IPS-18c (cell line): Measurements from ENCODE around the gene LCT.

Experiments used
- H3K4me3 ChIP-seq: 2 replicates; pipeline ENCODE4 v1.7.0; 2013; ENCODE audit warnings: low read depth, mild to moderate bottlenecking, low read length, moderate library complexity; ENCODE audit not compliant: insufficient read depth
- H3K9me3 ChIP-seq: one replicate; pipeline ENCODE4 v1.6.1; 2013; ENCODE audit warnings: mild to moderate bottlenecking, low read length, moderate library complexity; ENCODE audit not compliant: control insufficient read depth, insufficient read depth

Gene LCT

GRCh38 chr2:135783439-135783838 is 53.5 kb downstream of the LCT start:
- Histone ChIP-seq H3K9me3 (no peaks in the 10 kb centered on the region), H3K4me3 (no peak overlapping the region)

DNA sequence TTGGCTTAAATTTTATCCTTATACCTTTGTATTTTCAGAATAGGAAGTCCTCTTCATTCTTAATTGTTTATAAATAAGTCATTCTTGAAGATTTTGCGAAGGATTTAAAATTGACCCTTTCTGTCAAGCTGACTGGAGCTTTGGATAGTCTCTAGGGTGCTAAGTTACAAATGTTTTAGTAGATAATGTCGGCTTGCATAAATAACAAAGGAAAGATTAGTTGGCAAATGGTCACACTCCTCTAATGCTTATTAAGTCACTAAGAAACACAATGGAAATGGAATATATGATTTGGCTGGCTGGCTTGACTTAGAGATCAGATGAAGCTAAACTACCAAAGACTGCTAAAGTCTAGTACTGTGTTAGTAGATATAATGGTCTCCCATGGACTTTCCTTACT is 54.8 kb downstream of the LCT start:
- Histone ChIP-seq H3K4me3 (no peak overlapping the region), H3K9me3 (no peaks in the 10 kb centered on the region)

- Histone ChIP-seq H3K4me3 (no peak overlapping the region), H3K9me3 (no peaks in the 10 kb centered on the region)
Measured at GRCh38 chr2:135776367-135776766, 60.6 kb downstream of the LCT start.

DNA sequence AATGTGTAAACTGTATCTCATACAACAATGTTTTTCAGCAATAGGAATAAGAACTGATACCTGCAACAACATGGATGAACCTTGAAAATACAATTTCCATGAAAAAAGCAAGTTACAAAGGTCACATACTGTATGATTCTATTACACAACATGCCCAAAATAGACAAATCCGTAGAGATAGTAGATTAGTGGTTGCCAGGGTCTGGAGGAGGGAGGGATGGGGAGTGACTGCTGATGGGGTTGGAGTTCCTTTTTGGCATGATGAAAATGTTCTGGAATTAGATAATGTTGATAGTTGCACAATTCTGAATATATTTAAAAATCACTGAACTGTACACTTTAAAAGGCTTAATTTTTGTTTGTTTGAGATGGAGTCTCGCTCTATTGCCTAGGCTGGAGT is 61.6 kb downstream of the LCT start:
- Histone ChIP-seq H3K9me3 (no peaks in the 10 kb centered on the region), H3K4me3 (no peak overlapping the region)

GRCh38 chr2:135773917-135774316 is 63.1 kb downstream of the LCT start:
- Histone ChIP-seq H3K4me3 (no peak overlapping the region), H3K9me3 (no peaks in the 10 kb centered on the region)

- Histone ChIP-seq H3K4me3 (no peak overlapping the region), H3K9me3 (no peaks in the 10 kb centered on the region)
Measured at GRCh38 chr2:135773319-135773718, 63.7 kb downstream of the LCT start.

- Histone ChIP-seq H3K4me3 (no peak overlapping the region), H3K9me3 (no peaks in the 10 kb centered on the region)
Measured at GRCh38 chr2:135768863-135769262, 68.1 kb downstream of the LCT start.

DNA sequence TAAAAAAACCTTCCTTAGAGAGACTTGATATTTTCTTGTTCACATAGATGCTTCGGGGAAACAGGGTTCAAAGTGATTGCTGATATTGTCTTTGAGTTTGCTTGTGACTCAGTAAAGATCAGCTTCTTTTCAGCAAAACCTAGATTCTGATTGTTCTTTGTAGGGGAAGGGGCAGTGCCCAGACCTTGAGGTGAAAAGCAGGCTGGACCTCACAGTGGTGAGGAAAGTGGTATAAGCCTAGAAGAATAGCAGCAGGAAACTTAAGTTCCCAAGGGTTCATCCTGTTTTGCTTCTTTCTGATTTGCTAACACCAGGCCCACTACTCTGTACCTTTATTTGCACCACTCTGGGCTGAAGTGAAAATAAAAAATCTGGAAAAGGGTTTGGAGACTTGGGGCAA is 74.5 kb downstream of the LCT start:
- H3K4me3 ChIP-seq = no peak overlapping the region

GRCh38 chr2:135762022-135762421 is 75.0 kb downstream of the LCT start:
- no peak overlapping the region for H3K4me3 ChIP-seq
- H3K9me3 ChIP-seq = no peaks in the 10 kb centered on the region

More for the DNA sequence above, 74.5 kb downstream of the LCT start:
- H3K9me3 ChIP-seq = no peaks in the 10 kb centered on the region

DNA sequence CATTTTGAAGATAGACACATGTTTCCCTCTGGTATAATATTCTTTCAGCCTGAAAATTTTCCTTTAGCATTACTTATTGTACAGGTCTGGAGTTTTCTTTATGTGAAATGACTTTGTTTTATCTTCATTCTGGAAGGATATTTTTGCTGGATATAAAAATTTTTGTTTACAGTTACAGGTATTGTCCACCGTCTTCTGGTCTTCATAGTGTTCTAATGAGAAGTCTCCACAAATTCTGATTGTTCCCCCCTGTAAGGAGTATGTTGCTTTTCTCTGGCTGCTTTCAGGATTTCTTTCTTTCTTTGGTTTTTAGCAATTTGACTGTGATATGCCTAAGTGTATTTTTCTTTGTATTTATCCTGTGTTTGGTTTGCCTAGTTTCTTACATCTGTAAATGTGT is 80.3 kb downstream of the LCT start:
- H3K4me3 ChIP-seq = no peak overlapping the region
- no peaks in the 10 kb centered on the region for H3K9me3 ChIP-seq

DNA sequence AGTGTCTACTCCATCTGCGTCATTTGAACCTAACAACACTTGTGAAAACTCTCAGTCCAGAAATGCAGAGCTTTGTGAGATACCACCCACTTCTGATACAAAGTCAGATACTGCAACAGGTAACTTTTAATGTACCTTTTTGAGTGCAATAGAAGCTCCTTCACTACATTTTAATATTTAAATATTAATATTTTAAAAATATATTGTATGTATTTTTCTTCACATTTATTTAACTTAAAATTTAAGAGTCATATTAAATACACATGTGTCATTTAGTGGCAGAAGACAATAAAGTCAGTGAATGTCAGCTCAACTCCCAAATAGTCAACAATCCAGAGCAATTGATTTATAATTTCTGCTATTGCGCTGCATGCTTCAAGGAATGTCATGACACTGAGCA is 81.4 kb downstream of the LCT start:
- no peak overlapping the region for H3K4me3 ChIP-seq

GRCh38 chr2:135745545-135745944 is 91.4 kb downstream of the LCT start:
- Histone ChIP-seq H3K4me3 (no peak overlapping the region), H3K9me3 (no peaks in the 10 kb centered on the region)

More for the DNA sequence above, 81.4 kb downstream of the LCT start:
- no peaks in the 10 kb centered on the region for H3K9me3 ChIP-seq

- Histone ChIP-seq H3K4me3 (no peak overlapping the region), H3K9me3 (no peaks in the 10 kb centered on the region)
Measured at GRCh38 chr2:135744760-135745314, 92.1 kb downstream of the LCT start.

- Histone ChIP-seq H3K4me3 (no peak overlapping the region), H3K9me3 (no peaks in the 10 kb centered on the region)
Measured at GRCh38 chr2:135743860-135744259, 93.1 kb downstream of the LCT start.

DNA sequence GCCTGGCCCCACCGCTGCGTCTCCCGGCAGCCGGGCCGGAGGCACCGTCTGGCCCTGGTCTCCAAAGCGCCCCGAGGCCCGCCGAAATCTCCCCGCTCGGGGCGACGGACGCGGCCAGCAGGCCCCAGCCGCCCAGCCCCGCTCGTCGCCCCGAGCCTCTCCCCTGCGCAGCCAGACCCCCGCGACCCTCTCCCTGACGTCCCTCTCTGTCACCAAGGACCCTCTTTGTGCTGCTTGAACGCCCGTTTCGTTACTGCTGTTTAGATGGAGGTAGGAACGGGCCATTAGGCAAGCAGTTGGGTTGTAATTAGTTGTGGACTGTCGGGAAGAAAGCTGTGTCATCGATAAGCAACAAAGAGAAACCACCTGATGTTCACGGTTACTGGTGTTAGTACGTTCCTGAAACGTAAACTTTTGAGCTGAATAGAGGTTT is 94.6 kb downstream of the LCT start:
- Histone ChIP-seq H3K9me3 (no peaks in the 10 kb centered on the region), H3K4me3 (peak overlapping the region; percentile 93)

GRCh38 chr2:135741395-135742324 is 95.3 kb downstream of the LCT start, which contains the start of gene UBXN4:
UBXN4 (plus strand) TSS chr2:135741855; CDS start chr2:135741930, 75 bp downstream.
- peak within 1 kb of the TSS; percentile 93 for H3K4me3 ChIP-seq
- no peaks in the 10 kb centered on the region for H3K9me3 ChIP-seq

DNA sequence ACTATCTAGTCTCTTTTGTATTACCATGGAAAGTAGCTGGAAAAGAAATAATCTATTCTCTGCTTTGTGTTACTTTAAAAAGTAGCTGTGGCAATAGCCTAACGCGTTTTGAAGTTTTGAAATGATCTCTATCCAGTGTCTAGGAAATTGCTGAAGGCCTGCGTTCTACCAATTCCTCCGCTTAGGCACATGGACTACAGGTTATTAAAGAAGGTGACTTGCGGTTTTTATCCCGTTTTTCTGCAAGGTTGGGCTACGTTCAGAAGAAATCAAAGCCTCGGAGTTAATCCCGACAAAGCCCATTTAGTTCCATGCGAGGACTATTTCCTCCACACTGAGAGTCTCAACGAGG is 96.0 kb downstream of the LCT start:
- H3K9me3 ChIP-seq = no peaks in the 10 kb centered on the region
- H3K4me3 ChIP-seq = no peak overlapping the region

DNA sequence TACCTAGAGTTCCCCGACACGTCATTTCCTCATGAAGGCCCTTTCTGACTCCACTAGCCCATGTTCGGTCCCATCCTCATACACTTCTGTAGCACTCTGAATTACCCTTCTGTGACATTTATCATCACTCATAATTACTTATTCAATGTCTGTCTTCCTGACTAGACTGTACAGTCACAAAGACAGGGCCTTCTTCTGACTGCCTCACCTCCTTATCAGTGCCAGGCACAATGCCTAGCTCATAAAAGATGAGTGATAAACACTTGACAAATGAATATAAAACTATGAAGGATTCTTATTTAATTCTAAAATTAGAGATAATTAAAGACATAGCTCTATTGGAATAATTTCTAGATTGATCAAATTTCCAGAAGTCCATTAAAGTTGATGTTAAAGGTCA is 96.8 kb downstream of the LCT start:
- Histone ChIP-seq H3K9me3 (no peaks in the 10 kb centered on the region), H3K4me3 (no peak overlapping the region)
